Transverse colon (tissue), 4 donors: ENCODE results near the gene VPS8. TPM values are rescaled to one million over a fixed set of nuclear protein-coding genes. Genes with fewer than 3 reads are reported as not detected.

Source experiments
- DNase-seq: peaks from one replicate; pipeline ENCODE4 v3.0.0-alpha.2; 2019
- H3K27ac ChIP-seq, 4 donors: fragments of 200-600 bp; sonication (generic); 2 replicates each; pipeline ENCODE4 v1.5.1; 2016 to 2018; ENCODE audit warnings: inconsistent platforms in 4 of 4
- H3K27me3 ChIP-seq: fragments of 200-600 bp; sonication (generic); 2 replicates; pipeline ENCODE4 v1.5.1; 2017; ENCODE audit warnings: inconsistent platforms
- H3K36me3 ChIP-seq, 4 donors: fragments of 200-600 bp; sonication (generic); 2 replicates each; pipeline ENCODE4 v1.5.1; 2017 to 2019; ENCODE audit warnings: inconsistent platforms in 4 of 4
- H3K4me1 ChIP-seq, 4 donors: fragments of 200-600 bp; sonication (generic); 2 replicates each; pipeline ENCODE4 v1.5.1; 2017 to 2020; ENCODE audit warnings: inconsistent platforms in 4 of 4
- H3K4me3 ChIP-seq, 4 donors: fragments of 200-600 bp; sonication (generic); 1 replicate in 1 of 4; 2 replicates in 3 of 4; pipeline versions ENCODE4 v1.5.1 to v1.6.1; 2017 to 2019; ENCODE audit warnings: inconsistent platforms in 4 of 4
- H3K9me3 ChIP-seq, 2 donors: fragments of 200-600 bp; sonication (generic); 2 replicates each; pipeline ENCODE4 v1.5.1; 2017 to 2019; ENCODE audit warnings: inconsistent platforms in 2 of 2
- EP300 ChIP-seq: sonication (generic); formaldehyde crosslinking; IDR thresholded peaks from one replicate; pipeline ENCODE4 v1.6.1; 2017; ENCODE audit warnings: antibody characterized with exemption, low read depth
- POLR2A ChIP-seq: fragments of 450-650 bp; IDR thresholded peaks from one replicate; pipeline ENCODE4 v1.6.1; 2016; ENCODE audit warnings: antibody characterized with exemption, mild to moderate bottlenecking, moderate library complexity
- POLR2AphosphoS5 ChIP-seq, 3 donors: sonication (generic); formaldehyde crosslinking; IDR thresholded peaks; one replicate each; pipeline ENCODE4 v1.6.1; 2016; ENCODE audit warnings: antibody characterized with exemption in 3 of 3
- WGBS, 2 donors: methylation state at CpG; one replicate each; pipeline ENCODE4 v1.1.5; 2018; ENCODE audit warnings: low coverage in 1 of 2; 5-methylcytosine and 5-hydroxymethylcytosine counted together
- in situ Hi-C, 4 donors: fragments of 200-750 bp; cut with MboI; loops; one replicate each; pipeline versions ENCODE4 v1.15.0 to v1.15.1; 2017; ENCODE audit warnings: low sequenced_read_pairs in 3 of 4, low pct_ligation_motif_present in 1 of 4, low pct_unique_long_range_greater_than_20kb in 1 of 4
- intact Hi-C: fragments of 100-400 bp; cut with DNase I; formaldehyde crosslinking; loops from one replicate; pipeline ENCODE4 v1.15.1; 2023; ENCODE audit warnings: low total_unique reads
- total RNA-seq, 4 donors: library from RNA; depleted of rRNA; stranded (reverse); fragments of >200 nt; gene quantifications; one replicate each; pipeline ENCODE4 v1.1.0, GENCODE V29; 2016
- TF ChIP-seq, protein P1 (sequence below), 5 experiments: fragments of 200-600 bp in 3 of 5; fragments of 450-650 bp in 2 of 5; sonication (generic) in 3 of 5; IDR thresholded peaks; 1 replicate in 2 of 5; 2 replicates in 3 of 5; pipeline ENCODE4 v1.5.1; 2016 to 2017; ENCODE audit warnings: antibody characterized with exemption in 5 of 5, inconsistent platforms in 3 of 5, mild to moderate bottlenecking in 2 of 5, moderate library complexity in 1 of 5

The VPS8 gene
- total RNA-seq, 4 donors from 2014 or later: 35.8 to 115 (median 70.3) TPM

DNA sequence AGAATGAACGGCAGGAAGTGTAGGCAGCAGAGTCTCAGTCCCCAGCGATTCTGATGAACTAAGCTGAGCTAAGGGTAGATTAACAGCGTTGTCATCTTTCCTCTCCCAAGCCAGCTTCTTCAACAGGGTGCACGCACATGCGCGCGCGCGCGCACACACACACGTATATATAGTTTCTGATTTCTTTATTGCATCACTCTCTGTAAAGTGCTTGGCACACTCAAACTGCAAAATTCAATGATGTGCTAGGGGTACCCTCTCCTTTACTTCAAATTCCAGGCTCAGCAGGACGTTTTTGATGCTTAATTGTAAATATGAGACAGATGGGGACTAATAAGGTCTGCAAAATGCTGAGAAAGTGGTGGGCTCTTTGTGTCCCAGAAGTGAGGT lies 26.1 kb upstream of the VPS8 start:
- no peak for TF ChIP-seq EP300
- TF ChIP-seq POLR2A: no peak
- TF ChIP-seq POLR2AphosphoS5 (IDR thresholded peaks at IDR 0.05): no peak
- TF ChIP-seq, protein P1, sequence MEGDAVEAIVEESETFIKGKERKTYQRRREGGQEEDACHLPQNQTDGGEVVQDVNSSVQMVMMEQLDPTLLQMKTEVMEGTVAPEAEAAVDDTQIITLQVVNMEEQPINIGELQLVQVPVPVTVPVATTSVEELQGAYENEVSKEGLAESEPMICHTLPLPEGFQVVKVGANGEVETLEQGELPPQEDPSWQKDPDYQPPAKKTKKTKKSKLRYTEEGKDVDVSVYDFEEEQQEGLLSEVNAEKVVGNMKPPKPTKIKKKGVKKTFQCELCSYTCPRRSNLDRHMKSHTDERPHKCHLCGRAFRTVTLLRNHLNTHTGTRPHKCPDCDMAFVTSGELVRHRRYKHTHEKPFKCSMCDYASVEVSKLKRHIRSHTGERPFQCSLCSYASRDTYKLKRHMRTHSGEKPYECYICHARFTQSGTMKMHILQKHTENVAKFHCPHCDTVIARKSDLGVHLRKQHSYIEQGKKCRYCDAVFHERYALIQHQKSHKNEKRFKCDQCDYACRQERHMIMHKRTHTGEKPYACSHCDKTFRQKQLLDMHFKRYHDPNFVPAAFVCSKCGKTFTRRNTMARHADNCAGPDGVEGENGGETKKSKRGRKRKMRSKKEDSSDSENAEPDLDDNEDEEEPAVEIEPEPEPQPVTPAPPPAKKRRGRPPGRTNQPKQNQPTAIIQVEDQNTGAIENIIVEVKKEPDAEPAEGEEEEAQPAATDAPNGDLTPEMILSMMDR (IDR thresholded peaks at IDR 0.05): no peak
- intact Hi-C loops (no loop called here), in situ Hi-C loops (loop anchor here in 2 of 4 donors (25.0 kb wide), 2 partner anchors 399 to 424 kb away; partner anchors contain the start of genes CHRD (in 1 of the 2), CLCN2 (in 1 of the 2), POLR2H (in 1 of the 2) and THPO (in 1 of the 2))
- DNase-seq: no peak
- peak overlapping the region; percentile 40 to 71 (median 66) for H3K27ac ChIP-seq
- no peaks in the 10 kb centered on the region for H3K36me3 ChIP-seq
- no peaks in the 10 kb centered on the region for H3K9me3 ChIP-seq
- H3K4me3 ChIP-seq: no peak overlapping the region
- 66 to 77% methylated on average over 8 to 12 of the region's 12 CpGs for WGBS, 2 donors
- peaks cover 0 to 13% (median 12%) of the 10 kb centered on the region in 4 donors for H3K4me1 ChIP-seq
- H3K27me3 ChIP-seq: no peaks in the 10 kb centered on the region

DNA sequence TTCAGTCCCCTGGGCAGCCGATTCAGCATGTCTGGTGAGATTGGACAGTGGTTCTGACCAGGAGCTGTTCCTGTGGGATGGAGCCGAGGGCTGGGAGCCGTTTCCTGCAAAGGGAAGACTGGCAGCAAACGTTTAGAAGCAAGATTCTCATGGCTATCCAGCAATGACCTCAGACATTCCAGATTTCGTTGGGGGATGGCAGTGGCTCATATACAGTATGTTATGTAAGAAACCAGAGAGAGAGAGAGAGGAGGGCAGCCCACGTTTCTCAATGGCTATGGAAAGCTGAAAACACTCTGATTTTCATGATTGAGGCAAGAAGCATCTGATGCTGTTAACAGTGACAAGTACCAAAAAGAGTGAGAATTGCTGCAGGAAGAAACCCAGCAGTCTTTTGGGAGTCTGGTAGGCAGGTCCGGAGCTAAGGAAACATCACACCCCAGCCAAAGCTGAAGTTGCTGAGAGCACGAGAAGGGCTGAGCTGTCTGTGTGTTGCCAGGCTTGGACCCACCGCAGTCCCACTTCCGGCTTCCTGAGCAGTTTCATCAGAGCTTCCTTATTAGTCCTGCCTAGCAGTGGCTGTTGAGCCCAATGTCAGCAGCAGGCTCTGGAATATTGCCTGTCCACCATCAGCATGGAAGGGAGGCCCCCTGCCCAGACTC lies 25.6 kb upstream of the VPS8 start:
- in situ Hi-C loops (loop anchor here in 2 of 4 donors (25.0 kb wide), 2 partner anchors 399 to 424 kb away; partner anchors contain the start of genes CHRD (in 1 of the 2), CLCN2 (in 1 of the 2), POLR2H (in 1 of the 2) and THPO (in 1 of the 2)), intact Hi-C loops (no loop called here)
- no peaks in the 10 kb centered on the region for H3K27me3 ChIP-seq
- no peaks in the 10 kb centered on the region for H3K36me3 ChIP-seq
- H3K4me3 ChIP-seq: no peak overlapping the region
- TF ChIP-seq POLR2A: no peak
- no peak for TF ChIP-seq EP300
- TF ChIP-seq POLR2AphosphoS5 (IDR thresholded peaks at IDR 0.05): no peak
- TF ChIP-seq, protein P1 (IDR thresholded peaks at IDR 0.05): no peak
- H3K27ac ChIP-seq: peak overlapping the region; percentile 40 to 71 (median 66)
- peak; percentile 56 for DNase-seq
- peaks cover 0 to 13% (median 12%) of the 10 kb centered on the region in 4 donors for H3K4me1 ChIP-seq
- H3K9me3 ChIP-seq: no peaks in the 10 kb centered on the region
- WGBS, 2 donors: 9 to 29% methylated on average over 3 to 10 of the region's 10 CpGs

DNA sequence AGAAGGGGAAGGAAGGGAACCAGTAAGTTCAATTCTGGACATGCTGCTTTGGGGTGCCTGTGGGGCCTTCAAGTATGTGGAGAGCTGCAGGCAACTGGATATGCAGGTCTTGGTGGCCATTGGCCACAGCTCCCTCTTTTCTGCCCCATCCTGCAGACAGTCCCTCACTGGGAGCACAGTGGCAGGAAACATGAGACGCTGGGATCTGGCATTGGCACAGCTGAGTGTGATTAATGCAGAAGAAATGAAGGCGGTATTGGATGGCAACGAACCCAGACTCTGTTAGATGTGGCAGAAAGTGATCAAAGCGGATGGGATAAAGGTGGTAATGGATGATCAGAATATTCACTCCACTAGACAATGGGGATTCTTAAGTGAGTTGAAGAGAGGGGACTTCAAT lies 23.2 kb upstream of the VPS8 start:
- Histone ChIP-seq H3K9me3 (no peaks in the 10 kb centered on the region), H3K27ac (no peak overlapping the region), H3K4me1 (peaks cover 0 to 13% (median 12%) of the 10 kb centered on the region in 4 donors), H3K27me3 (no peaks in the 10 kb centered on the region), H3K4me3 (no peak overlapping the region), H3K36me3 (no peaks in the 10 kb centered on the region)
- no peak for TF ChIP-seq POLR2AphosphoS5 (IDR thresholded peaks at IDR 0.05)
- TF ChIP-seq, protein P1 (IDR thresholded peaks at IDR 0.05): no peak
- TF ChIP-seq POLR2A: no peak
- TF ChIP-seq EP300: no peak
- 86 to 91% methylated on average over 4 of the region's 4 CpGs for WGBS, 2 donors
- no peak for DNase-seq
- in situ Hi-C loops (loop anchor here in 2 of 4 donors (25.0 kb wide), 2 partner anchors 401 to 426 kb away; partner anchors contain the start of genes CHRD (in 1 of the 2), CLCN2 (in 1 of the 2), POLR2H (in 1 of the 2) and THPO (in 1 of the 2)), intact Hi-C loops (no loop called here)

DNA sequence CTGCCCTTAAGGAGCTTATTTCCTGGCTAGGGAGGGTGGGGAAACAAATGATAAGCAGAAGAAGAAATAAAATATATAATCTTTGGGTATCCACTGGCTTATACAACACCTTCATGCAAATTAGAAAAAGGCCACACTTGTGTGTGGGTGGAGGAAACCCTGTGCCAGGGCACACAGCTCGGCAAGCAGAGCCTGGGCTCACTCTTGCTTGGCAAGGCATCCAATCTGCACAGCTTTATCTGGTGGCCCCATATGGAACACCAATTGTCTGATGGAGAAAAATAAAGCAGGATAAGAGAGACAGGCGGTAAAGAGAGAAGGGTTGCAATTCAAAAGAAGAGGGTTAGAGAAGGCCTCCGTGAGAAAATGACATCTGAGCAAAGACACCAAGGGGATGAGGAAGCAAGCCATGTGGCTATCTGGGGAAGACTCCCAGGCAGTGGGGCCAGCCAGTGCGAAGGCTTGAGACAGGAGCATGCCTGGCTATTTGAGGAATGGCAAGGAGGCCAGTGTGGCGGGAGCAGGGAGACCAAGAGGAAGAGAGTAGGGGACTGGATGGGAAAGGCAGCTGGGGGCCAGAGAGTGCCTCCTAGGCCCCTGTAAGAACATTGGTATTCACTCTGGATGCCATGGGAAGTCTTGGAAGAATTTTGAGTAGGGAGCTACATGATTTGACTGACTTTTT lies 22.5 kb upstream of the VPS8 start:
- Histone ChIP-seq H3K4me1 (peaks cover 0 to 13% (median 12%) of the 10 kb centered on the region in 4 donors), H3K4me3 (no peak overlapping the region), H3K9me3 (no peaks in the 10 kb centered on the region), H3K36me3 (no peaks in the 10 kb centered on the region), H3K27ac (no peak overlapping the region), H3K27me3 (no peaks in the 10 kb centered on the region)
- no peak for DNase-seq
- TF ChIP-seq EP300: no peak
- TF ChIP-seq, protein P1 (IDR thresholded peaks at IDR 0.05): no peak
- TF ChIP-seq POLR2A: no peak
- TF ChIP-seq POLR2AphosphoS5 (IDR thresholded peaks at IDR 0.05): no peak
- in situ Hi-C loops (loop anchor here in 2 of 4 donors (25.0 kb wide), 2 partner anchors 402 to 427 kb away; partner anchors contain the start of genes CHRD (in 1 of the 2), CLCN2 (in 1 of the 2), POLR2H (in 1 of the 2) and THPO (in 1 of the 2)), intact Hi-C loops (no loop called here)
- 75 to 78% methylated on average over 4 to 5 of the region's 5 CpGs for WGBS, 2 donors
